C4-2B (cell line): Measurements from ENCODE around the gene SPACA1.

Source experiments
- ZFX ChIP-seq: fragments of 450-650 bp; IDR thresholded peaks from 2 replicates; pipeline ENCODE4 v1.6.1; 2017
- TF ChIP-seq, protein P1 (sequence below): fragments of 450-650 bp; conservative IDR thresholded peaks from 2 replicates; pipeline ENCODE4 v1.5.1; 2017; ENCODE audit warnings: mild to moderate bottlenecking

DNA sequence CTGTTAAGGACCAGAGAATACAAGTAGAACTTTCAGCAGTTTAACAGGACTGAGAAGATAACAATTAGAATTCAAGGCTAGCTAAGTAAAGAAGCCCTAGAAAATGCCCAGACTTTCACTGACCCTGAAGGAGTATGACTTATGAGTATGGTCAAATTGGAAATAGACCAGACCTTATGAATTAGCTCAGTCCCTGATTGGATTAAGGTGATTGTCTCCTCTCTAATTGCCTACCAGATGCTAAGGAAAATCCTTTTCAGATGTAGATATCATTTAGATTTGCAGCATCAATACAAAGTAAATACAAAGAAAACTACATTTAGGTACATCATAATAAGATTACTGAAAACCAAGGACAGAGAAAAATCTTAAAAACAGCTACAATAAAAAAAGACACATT is 59.6 kb downstream of the SPACA1 start:
- TF ChIP-seq, protein P1, sequence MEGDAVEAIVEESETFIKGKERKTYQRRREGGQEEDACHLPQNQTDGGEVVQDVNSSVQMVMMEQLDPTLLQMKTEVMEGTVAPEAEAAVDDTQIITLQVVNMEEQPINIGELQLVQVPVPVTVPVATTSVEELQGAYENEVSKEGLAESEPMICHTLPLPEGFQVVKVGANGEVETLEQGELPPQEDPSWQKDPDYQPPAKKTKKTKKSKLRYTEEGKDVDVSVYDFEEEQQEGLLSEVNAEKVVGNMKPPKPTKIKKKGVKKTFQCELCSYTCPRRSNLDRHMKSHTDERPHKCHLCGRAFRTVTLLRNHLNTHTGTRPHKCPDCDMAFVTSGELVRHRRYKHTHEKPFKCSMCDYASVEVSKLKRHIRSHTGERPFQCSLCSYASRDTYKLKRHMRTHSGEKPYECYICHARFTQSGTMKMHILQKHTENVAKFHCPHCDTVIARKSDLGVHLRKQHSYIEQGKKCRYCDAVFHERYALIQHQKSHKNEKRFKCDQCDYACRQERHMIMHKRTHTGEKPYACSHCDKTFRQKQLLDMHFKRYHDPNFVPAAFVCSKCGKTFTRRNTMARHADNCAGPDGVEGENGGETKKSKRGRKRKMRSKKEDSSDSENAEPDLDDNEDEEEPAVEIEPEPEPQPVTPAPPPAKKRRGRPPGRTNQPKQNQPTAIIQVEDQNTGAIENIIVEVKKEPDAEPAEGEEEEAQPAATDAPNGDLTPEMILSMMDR = no peak
- TF ChIP-seq ZFX = no peak
